ENCODE measurements around the gene IFT81.

DNA sequence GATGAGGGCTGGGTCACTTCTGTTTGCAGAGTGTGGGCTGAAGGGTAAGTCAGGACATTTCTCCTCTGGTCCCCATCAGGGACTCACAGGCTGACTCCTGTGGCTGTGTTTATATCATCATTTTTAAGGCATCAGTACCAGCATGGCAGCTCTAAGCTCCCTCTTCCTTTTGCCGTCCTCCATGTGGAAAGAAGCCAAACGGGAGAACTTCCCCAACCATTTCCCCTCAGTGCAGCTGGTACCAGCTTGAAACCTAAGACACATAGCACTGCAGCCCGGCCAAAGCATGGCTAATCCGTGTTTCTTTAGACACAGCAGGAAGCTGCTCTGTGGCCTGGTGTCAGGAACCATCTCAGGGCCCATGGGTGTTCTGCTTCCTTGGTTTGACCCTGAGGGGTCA lies 124.9 kb downstream of the IFT81 start:
- TF ChIP-seq, protein P1, sequence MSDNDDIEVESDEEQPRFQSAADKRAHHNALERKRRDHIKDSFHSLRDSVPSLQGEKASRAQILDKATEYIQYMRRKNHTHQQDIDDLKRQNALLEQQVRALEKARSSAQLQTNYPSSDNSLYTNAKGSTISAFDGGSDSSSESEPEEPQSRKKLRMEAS (IDR thresholded peaks at IDR 0.05; ENCODE audit: low read depth) = no peak
- TF ChIP-seq, protein P2, sequence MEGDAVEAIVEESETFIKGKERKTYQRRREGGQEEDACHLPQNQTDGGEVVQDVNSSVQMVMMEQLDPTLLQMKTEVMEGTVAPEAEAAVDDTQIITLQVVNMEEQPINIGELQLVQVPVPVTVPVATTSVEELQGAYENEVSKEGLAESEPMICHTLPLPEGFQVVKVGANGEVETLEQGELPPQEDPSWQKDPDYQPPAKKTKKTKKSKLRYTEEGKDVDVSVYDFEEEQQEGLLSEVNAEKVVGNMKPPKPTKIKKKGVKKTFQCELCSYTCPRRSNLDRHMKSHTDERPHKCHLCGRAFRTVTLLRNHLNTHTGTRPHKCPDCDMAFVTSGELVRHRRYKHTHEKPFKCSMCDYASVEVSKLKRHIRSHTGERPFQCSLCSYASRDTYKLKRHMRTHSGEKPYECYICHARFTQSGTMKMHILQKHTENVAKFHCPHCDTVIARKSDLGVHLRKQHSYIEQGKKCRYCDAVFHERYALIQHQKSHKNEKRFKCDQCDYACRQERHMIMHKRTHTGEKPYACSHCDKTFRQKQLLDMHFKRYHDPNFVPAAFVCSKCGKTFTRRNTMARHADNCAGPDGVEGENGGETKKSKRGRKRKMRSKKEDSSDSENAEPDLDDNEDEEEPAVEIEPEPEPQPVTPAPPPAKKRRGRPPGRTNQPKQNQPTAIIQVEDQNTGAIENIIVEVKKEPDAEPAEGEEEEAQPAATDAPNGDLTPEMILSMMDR (IDR thresholded peaks at IDR 0.05) = no peak
- TF ChIP-seq ZBTB33 (IDR thresholded peaks at IDR 0.05; ENCODE audit: borderline replicate concordance, low read depth) = no peak
- TF ChIP-seq CHD2 (IDR thresholded peaks at IDR 0.05; ENCODE audit: low read length, partially characterized antibody) = no peak
- TF ChIP-seq SMC3 (IDR thresholded peaks at IDR 0.05; ENCODE audit: low read depth, low read length) = no peak
- TF ChIP-seq EP300 (IDR thresholded peaks at IDR 0.05; ENCODE audit: borderline replicate concordance in 1 of 2, low read depth in 1 of 2, low read length in 1 of 2) = no peak
- no peak for TF ChIP-seq TAF1 (IDR thresholded peaks at IDR 0.05; ENCODE audit: borderline replicate concordance, low read depth, low read length)
- TF ChIP-seq GATA2 (CRISPR knock-in tag; IDR thresholded peaks at IDR 0.05) = no peak
- TF ChIP-seq, protein P3, sequence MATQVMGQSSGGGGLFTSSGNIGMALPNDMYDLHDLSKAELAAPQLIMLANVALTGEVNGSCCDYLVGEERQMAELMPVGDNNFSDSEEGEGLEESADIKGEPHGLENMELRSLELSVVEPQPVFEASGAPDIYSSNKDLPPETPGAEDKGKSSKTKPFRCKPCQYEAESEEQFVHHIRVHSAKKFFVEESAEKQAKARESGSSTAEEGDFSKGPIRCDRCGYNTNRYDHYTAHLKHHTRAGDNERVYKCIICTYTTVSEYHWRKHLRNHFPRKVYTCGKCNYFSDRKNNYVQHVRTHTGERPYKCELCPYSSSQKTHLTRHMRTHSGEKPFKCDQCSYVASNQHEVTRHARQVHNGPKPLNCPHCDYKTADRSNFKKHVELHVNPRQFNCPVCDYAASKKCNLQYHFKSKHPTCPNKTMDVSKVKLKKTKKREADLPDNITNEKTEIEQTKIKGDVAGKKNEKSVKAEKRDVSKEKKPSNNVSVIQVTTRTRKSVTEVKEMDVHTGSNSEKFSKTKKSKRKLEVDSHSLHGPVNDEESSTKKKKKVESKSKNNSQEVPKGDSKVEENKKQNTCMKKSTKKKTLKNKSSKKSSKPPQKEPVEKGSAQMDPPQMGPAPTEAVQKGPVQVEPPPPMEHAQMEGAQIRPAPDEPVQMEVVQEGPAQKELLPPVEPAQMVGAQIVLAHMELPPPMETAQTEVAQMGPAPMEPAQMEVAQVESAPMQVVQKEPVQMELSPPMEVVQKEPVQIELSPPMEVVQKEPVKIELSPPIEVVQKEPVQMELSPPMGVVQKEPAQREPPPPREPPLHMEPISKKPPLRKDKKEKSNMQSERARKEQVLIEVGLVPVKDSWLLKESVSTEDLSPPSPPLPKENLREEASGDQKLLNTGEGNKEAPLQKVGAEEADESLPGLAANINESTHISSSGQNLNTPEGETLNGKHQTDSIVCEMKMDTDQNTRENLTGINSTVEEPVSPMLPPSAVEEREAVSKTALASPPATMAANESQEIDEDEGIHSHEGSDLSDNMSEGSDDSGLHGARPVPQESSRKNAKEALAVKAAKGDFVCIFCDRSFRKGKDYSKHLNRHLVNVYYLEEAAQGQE (IDR thresholded peaks at IDR 0.05; ENCODE audit: low read depth, low read length) = no peak
- TF ChIP-seq NFIC (IDR thresholded peaks at IDR 0.05; ENCODE audit: borderline replicate concordance) = no peak
- TF ChIP-seq RFX5 (IDR thresholded peaks at IDR 0.05; ENCODE audit: low read length) = no peak
- TF ChIP-seq JUND (IDR thresholded peaks at IDR 0.05) = no peak
